ENCODE data around the gene ZFYVE27. TPM values are rescaled to one million over a fixed set of nuclear protein-coding genes. Genes with fewer than 3 reads are reported as not detected.
"Not testable (repeated sequence)": the region's sequence is repeated elsewhere in the genome, so short reads cannot be mapped to it uniquely, and the experiment has no call there.

Gene ZFYVE27
- 14.7 TPM for polyA plus RNA-seq (ENCODE audit: insufficient read length)

- DNase-seq, result peak; percentile 98
Measured at GRCh38 chr10:97736902-97737769, at the start of gene ZFYVE27. Gene ZFYVE27, plus strand, starts transcription at chr10:97737128. Its CDS starts 1,350 bp downstream, at chr10:97738478.

- no peak for DNase-seq
Measured at GRCh38 chr10:97687785-97688781, 48.8 kb upstream of the ZFYVE27 start.

- DNase-seq, result no peak
Measured at GRCh38 chr10:97689559-97690020, 47.3 kb upstream of the ZFYVE27 start.

- DNase-seq, result no peak
Measured at GRCh38 chr10:97690133-97690532, 46.8 kb upstream of the ZFYVE27 start.

- DNase-seq, result not testable (repeated sequence)
Measured at GRCh38 chr10:97698072-97698655, 38.8 kb upstream of the ZFYVE27 start.

GRCh38 chr10:97701438-97702069, 35.4 kb upstream of the ZFYVE27 start:
- DNase-seq, result peak; percentile 71

GRCh38 chr10:97703398-97704067, 33.4 kb upstream of the ZFYVE27 start:
- no peak for DNase-seq

- DNase-seq, result no peak
Measured at GRCh38 chr10:97704341-97704740, 32.6 kb upstream of the ZFYVE27 start.

GRCh38 chr10:97705006-97705670, 31.8 kb upstream of the ZFYVE27 start:
- no peak for DNase-seq

GRCh38 chr10:97707134-97707861, 29.6 kb upstream of the ZFYVE27 start:
- no peak for DNase-seq

- DNase-seq, result no peak
Measured at GRCh38 chr10:97708167-97708566, 28.8 kb upstream of the ZFYVE27 start.

GRCh38 chr10:97708976-97709946, 27.7 kb upstream of the ZFYVE27 start:
- DNase-seq, result peak; percentile 87

GRCh38 chr10:97711640-97712572, 25.0 kb upstream of the ZFYVE27 start:
- DNase-seq, result no peak

GRCh38 chr10:97713339-97713825, 23.5 kb upstream of the ZFYVE27 start, which contains the start of gene MARVELD1:
Gene MARVELD1, plus strand, starts transcription at chr10:97713730. Its CDS starts 147 bp downstream, at chr10:97713877.
- DNase-seq, result peak; percentile 91

- peak; percentile 78 for DNase-seq
Measured at GRCh38 chr10:97713826-97714400, 23.0 kb upstream of the ZFYVE27 start.

GRCh38 chr10:97714401-97715258, 22.3 kb upstream of the ZFYVE27 start:
- peak; percentile 88 for DNase-seq
